HG02885 (cell line): ENCODE data around the gene BUD13.

ENCODE experiments used
- ATAC-seq: cut with Tn5 transposase; IDR thresholded peaks from one replicate; pipeline ENCODE4 v1.9.1; 2021; ENCODE audit warnings: mild to moderate bottlenecking; ENCODE audit not compliant: unreplicated experiment, poor library complexity

The BUD13 gene

GRCh38 chr11:116723511-116723910, 49.3 kb downstream of the BUD13 start:
- ATAC-seq, result no peak

GRCh38 chr11:116721988-116722387, 50.8 kb downstream of the BUD13 start:
- ATAC-seq, result no peak

- no peak for ATAC-seq
These were observed 51.9 kb downstream of the BUD13 start for GRCh38 chr11:116720895-116721294.

GRCh38 chr11:116718955-116719501, 53.8 kb downstream of the BUD13 start:
- ATAC-seq, result no peak

- ATAC-seq, result no peak
These were observed 56.2 kb downstream of the BUD13 start for GRCh38 chr11:116716621-116717020.

- ATAC-seq, result no peak
These were observed 57.4 kb downstream of the BUD13 start for GRCh38 chr11:116715383-116715782.

- ATAC-seq, result no peak
These were observed 57.9 kb downstream of the BUD13 start for GRCh38 chr11:116714902-116715301.

GRCh38 chr11:116712428-116712827, 60.4 kb downstream of the BUD13 start:
- no peak for ATAC-seq

GRCh38 chr11:116710762-116711161, 62.0 kb downstream of the BUD13 start:
- ATAC-seq, result no peak

- no peak for ATAC-seq
These were observed 62.6 kb downstream of the BUD13 start for GRCh38 chr11:116710001-116710674.

- ATAC-seq, result no peak
These were observed 65.0 kb downstream of the BUD13 start for GRCh38 chr11:116707746-116708145.

- no peak for ATAC-seq
These were observed 65.6 kb downstream of the BUD13 start for GRCh38 chr11:116707161-116707629.

GRCh38 chr11:116703421-116703820, 69.4 kb downstream of the BUD13 start:
- ATAC-seq, result no peak

GRCh38 chr11:116702772-116703385, 69.9 kb downstream of the BUD13 start:
- ATAC-seq, result no peak

GRCh38 chr11:116701876-116702275, 70.9 kb downstream of the BUD13 start:
- ATAC-seq, result no peak

- no peak for ATAC-seq
These were observed 71.4 kb downstream of the BUD13 start for GRCh38 chr11:116701297-116701801.

- ATAC-seq, result no peak
These were observed 72.1 kb downstream of the BUD13 start for GRCh38 chr11:116700586-116701220.
